Cardiac muscle cell (in vitro differentiated cells and primary cell): ENCODE measurements around the gene ENPP3. TPM values are rescaled to one million over a fixed set of nuclear protein-coding genes. Genes with fewer than 3 reads are reported as not detected.
"Not testable (repeated sequence)": the region's sequence is repeated elsewhere in the genome, so short reads cannot be mapped to it uniquely, and the experiment has no call there.

Source experiments
- DNase-seq, 2 donors: peaks; one replicate each; pipeline versions ENCODE4 v3.0.0 to v3.0.0-alpha.2; 2010 to 2017; ENCODE audit warnings: low read depth in 1 of 2, low spot score in 1 of 2
- H3K27ac ChIP-seq: fragments of 200-600 bp; sonication (generic); 2 replicates; pipeline ENCODE4 v1.5.1; 2016
- H3K27me3 ChIP-seq: fragments of 200-600 bp; sonication (generic); 2 replicates; pipeline ENCODE4 v1.6.0; 2016; ENCODE audit warnings: control low read depth
- H3K36me3 ChIP-seq: fragments of 200-600 bp; sonication (generic); 2 replicates; pipeline ENCODE4 v1.5.1; 2016; ENCODE audit warnings: control low read depth
- H3K4me1 ChIP-seq: fragments of 200-600 bp; sonication (generic); 2 replicates; pipeline ENCODE4 v1.8.1; 2017; ENCODE audit warnings: low read depth, mild to moderate bottlenecking, mixed run types
- H3K4me3 ChIP-seq: fragments of 200-600 bp; sonication (generic); 2 replicates; pipeline ENCODE4 v1.5.1; 2016; ENCODE audit warnings: mild to moderate bottlenecking
- H3K9me3 ChIP-seq: fragments of 200-600 bp; sonication (generic); 2 replicates; pipeline ENCODE4 v1.5.1; 2017; ENCODE audit warnings: low read depth, mild to moderate bottlenecking, control low read depth
- CTCF ChIP-seq: IDR thresholded peaks from 2 replicates; pipeline ENCODE4 v1.5.1; 2012; ENCODE audit warnings: low read depth, mild to moderate bottlenecking, low read length
- polyA plus RNA-seq: library from polyadenylated mRNA; unstranded; fragments of >200 nt; fragmentation: Nextera tagmentation; extraction: Ambion mirVana; gene quantifications from 2 replicates; pipeline ENCODE4 v1.2.1, GENCODE V29; 2016
- total RNA-seq: library from RNA; depleted of rRNA; stranded (reverse); fragments of >200 nt; gene quantifications from 2 replicates; pipeline ENCODE4 v1.2.3, GENCODE V29; 2016

Gene ENPP3
- total and polyA plus RNA-seq, 2 experiments from 2014 or later, result 0.07 to 0.09 TPM

GRCh38 chr6:131694832-131695426 lies 57.8 kb downstream of the ENPP3 start:
- no peak overlapping the region for H3K27ac ChIP-seq
- H3K36me3 ChIP-seq, result no peaks in the 10 kb centered on the region
- peak; percentile 77 to 78 for DNase-seq
- no peaks in the 10 kb centered on the region for H3K4me1 ChIP-seq
- H3K4me3 ChIP-seq, result no peak overlapping the region
- peak; percentile 94 for TF ChIP-seq CTCF
- no peaks in the 10 kb centered on the region for H3K9me3 ChIP-seq
- no peaks in the 10 kb centered on the region for H3K27me3 ChIP-seq

GRCh38 chr6:131696956-131697355 lies 59.9 kb downstream of the ENPP3 start:
- DNase-seq, result no peak
- Histone ChIP-seq H3K36me3 (no peaks in the 10 kb centered on the region), H3K4me1 (no peaks in the 10 kb centered on the region), H3K9me3 (no peaks in the 10 kb centered on the region), H3K4me3 (no peak overlapping the region), H3K27me3 (no peaks in the 10 kb centered on the region), H3K27ac (no peak overlapping the region)
- TF ChIP-seq CTCF, result no peak

GRCh38 chr6:131700851-131701250 lies 63.7 kb downstream of the ENPP3 start:
- DNase-seq, H3K36me3 ChIP-seq, H3K4me3 ChIP-seq: not testable (repeated sequence)

GRCh38 chr6:131703905-131704304 lies 66.8 kb downstream of the ENPP3 start:
- not testable (repeated sequence) for H3K9me3 ChIP-seq, H3K27ac ChIP-seq, DNase-seq, H3K4me3 ChIP-seq, H3K4me1 ChIP-seq, H3K36me3 ChIP-seq, H3K27me3 ChIP-seq

More at GRCh38 chr6:131700851-131701250, 63.7 kb downstream of the ENPP3 start:
- H3K27me3 ChIP-seq, H3K27ac ChIP-seq, H3K4me1 ChIP-seq, H3K9me3 ChIP-seq: not testable (repeated sequence)

GRCh38 chr6:131710917-131711316 lies 73.8 kb downstream of the ENPP3 start, which contains the start of gene CTAGE9:
TSS of gene CTAGE9 (minus strand) at chr6:131711017. CDS start at chr6:131711017, 0 bp downstream.
- not testable (repeated sequence) for H3K27ac ChIP-seq, H3K9me3 ChIP-seq, H3K4me3 ChIP-seq, DNase-seq, H3K4me1 ChIP-seq, H3K36me3 ChIP-seq, H3K27me3 ChIP-seq

- H3K27me3 ChIP-seq, H3K9me3 ChIP-seq, H3K4me3 ChIP-seq, H3K4me1 ChIP-seq, H3K36me3 ChIP-seq, DNase-seq, H3K27ac ChIP-seq: not testable (repeated sequence)
Measured at GRCh38 chr6:131715567-131715966, 78.5 kb downstream of the ENPP3 start.

- Histone ChIP-seq H3K27ac (no peak overlapping the region), H3K4me1 (no peaks in the 10 kb centered on the region), H3K27me3 (no peaks in the 10 kb centered on the region), H3K4me3 (no peak overlapping the region), H3K36me3 (no peaks in the 10 kb centered on the region), H3K9me3 (no peaks in the 10 kb centered on the region)
- TF ChIP-seq CTCF, result no peak
- no peak for DNase-seq
Measured at GRCh38 chr6:131717836-131718542, 80.9 kb downstream of the ENPP3 start.
